HG02938 (cell line): ENCODE measurements around the gene SEMG1.

Experiments
- ATAC-seq: cut with Tn5 transposase; IDR thresholded peaks from one replicate; pipeline ENCODE4 v1.9.1; 2021; ENCODE audit warnings: mild to moderate bottlenecking, moderate library complexity; ENCODE audit not compliant: unreplicated experiment

SEMG1 gene

DNA sequence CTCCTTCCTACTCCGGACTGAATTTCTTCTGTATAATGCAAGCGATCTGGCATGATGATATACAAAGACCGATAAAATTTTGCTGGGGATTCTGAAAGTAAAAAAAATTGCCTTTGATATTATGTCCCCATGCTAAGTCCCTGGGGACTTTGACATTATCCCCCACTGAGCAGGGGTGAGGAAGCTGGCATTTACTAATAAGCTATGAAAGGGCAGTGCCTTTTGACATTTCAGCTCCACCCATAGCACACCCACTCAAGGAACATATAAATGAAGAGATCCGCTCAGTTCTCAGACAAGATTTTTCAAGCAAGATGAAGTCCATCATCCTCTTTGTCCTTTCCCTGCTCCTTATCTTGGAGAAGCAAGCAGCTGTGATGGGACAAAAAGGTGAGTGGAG, 14.2 kb downstream of the SEMG1 start, which contains the start of gene SEMG2:
TSS of gene SEMG2 (plus strand) at position 298 of the 400 bp plus-strand sequence. CDS start at position 315, 17 bp downstream.
- ATAC-seq = no peak

DNA sequence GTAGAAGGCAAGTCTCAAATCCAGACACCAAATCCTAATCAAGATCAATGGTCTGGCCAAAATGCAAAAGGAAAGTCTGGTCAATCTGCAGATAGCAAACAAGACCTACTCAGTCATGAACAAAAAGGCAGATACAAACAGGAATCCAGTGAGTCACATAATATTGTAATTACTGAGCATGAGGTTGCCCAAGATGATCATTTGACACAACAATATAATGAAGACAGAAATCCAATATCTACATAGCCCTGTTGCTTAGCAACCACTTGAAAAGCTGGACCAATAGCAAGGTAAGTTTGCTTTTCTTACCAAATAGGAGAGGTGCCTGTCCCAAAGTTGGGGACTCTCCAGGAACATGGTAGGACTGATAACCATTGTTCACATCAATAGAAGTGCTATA, 16.3 kb downstream of the SEMG1 start:
- ATAC-seq = no peak

DNA sequence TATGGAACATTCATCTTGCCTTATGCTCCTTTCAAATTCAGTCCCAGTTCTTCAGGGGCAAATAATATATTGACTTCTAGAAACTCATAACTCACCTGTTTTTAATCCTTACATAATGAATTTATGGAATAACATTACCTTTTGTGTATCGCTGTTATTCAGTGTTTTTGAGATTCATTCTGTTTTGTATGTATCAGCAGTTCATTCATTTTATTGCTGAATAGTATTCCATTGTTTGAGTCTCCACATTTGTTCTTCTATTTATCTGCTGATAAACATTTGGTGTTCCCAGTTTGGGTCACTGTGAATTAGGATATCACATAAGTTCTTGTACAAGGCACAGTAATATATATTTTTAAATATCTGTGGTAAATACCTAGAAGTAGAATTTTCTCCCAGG, 19.5 kb downstream of the SEMG1 start:
- ATAC-seq = no peak

DNA sequence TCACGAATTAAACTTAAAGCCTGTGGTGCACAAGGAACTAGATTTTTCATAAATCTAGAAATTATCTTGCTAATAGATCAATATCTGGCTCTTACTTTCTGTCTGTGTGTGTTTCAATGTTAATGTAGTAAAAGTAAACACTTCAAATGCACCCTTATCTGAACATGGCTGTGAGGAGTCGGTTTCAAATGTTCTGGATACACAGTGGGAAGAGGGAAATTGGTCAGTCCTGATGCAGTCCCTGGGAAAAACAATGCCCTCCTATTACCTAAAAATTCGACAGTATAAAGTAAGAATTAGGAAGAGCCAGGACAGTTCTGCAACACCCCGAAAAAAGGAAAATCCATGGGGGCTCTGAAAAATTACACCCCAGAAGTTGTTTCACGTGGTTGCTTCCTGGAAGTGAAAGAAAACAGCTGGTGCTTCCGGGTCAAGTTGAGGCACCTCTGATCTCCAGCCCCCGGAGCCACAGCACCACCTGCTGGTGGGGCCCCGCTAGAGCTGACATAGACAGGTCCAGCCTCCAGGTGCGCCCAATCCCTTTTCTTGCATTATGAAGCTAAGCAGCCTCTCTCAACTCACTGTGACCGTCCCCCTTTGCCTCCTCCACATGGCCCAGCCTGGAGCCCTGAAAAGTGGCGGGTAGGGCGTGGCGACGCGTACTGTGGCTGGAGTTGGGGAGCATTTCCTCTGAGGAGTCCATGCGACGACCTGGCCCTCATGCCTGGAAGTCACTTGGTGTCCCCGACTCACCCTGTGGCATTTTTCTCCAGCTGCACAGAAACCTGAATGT, 22.6 kb downstream of the SEMG1 start:
- no peak for ATAC-seq

DNA sequence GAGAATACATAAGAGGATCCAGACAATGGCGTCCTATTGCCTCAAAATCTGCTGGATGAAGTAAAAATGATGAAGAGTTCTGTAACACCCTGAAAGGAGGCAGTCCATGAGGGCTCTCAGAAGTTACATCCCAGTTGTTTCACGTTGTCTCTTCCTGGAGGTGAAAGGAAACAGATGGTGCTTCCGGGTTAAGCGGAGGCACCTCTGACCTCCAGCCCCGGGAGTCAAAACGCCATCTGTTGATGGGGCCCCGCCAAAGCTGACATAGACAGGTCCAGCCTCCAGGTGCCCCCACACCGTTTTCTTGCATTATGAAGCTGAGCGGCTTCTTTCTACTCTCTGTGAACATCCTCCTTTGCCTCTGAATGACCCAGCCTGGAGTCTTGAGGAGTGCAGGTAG, 23.8 kb downstream of the SEMG1 start:
- ATAC-seq = no peak

DNA sequence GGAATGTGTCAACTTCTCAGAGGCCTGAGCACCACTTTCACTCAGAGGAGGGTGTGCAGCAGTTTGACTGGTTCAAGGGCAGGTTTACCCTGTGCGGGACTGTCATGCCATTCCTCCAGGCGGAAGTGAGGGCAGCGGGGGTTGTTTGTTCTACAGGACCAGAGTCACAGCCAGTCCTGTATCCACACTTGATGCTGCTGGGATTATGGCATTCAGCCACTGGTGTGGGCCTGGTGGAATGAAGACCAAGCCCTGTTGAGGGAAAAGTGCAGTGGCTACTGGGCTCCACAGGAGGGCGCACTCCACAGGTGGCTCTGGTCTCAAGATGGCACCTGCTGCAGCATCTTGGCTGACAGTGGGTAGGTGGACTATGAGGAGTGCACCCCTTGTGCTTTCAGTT, 29.2 kb downstream of the SEMG1 start:
- no peak for ATAC-seq

DNA sequence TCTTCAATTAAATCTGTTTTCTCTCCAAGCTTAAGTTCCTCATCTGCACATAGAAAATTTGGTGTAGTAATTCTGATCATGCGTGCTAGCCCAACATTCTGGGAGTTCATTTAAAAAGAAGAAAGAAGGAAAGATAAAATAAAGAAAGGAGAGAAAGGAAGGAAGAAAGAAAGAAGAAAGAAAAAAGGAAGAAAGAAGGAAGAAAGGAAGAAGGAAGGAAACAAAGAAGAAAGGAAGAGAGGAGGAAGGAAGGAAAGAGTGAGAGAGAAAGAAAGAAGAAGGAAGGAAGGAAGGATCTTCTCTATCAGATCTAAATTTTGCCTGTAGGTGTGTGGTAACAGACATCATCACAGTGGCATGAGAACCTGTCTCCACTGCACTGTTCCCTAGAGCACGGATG, 31.3 kb downstream of the SEMG1 start:
- ATAC-seq = no peak

DNA sequence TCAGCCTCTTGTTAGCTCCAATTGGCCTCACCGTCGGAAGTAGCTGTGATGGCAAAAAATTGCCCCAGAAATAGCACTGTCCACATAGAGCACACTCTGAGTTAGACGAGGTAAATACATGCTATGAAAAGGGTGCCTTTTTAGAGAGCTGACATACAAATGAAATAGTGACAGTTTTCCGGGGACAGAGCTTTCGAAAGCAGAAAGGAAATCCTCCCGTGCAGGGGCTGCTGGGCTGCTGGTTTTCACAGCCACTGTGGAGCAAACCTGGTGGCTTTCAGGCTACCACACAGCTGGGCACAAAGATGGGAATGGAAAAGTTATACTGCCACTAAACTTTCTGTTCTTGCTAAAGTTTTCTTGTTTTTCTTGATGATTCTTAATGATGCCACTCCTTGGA, 39.3 kb downstream of the SEMG1 start:
- ATAC-seq = no peak

DNA sequence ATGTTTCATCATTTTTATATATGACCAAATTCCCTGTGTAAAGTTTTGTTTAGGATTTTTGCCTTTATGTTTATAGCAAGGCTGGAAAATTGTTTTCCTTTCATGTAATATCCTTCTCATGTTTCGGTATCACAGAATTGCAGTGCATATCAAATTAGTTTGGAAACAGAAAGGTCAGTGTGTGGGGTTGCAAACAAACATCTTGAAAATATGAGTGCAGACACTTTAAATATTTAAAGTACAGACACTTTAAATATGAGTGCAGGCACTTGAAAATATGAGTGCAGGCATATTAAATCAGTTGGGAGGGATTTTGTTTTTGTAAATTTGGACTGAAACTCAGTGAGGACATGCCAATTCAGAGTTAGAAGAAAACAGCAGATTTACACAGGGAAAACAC, 41.0 kb downstream of the SEMG1 start:
- no peak for ATAC-seq

DNA sequence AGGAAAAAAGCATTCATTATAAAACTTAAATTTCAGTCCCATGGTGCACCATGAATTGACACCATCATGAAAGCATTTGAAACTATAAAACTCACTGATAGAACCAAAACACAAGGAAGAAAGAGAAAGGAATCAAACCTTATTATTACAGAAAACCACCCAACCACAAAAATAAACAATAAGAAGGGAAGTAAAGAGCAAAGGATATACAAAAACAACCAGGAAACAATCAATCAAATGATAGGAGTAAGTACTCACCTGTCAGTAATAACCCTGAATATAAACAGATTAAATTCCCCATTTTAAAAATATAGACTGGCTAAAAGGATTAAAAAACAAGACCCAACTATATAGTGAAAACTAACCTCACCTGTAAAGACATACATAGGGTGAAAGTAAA, 41.8 kb downstream of the SEMG1 start:
- ATAC-seq = no peak

DNA sequence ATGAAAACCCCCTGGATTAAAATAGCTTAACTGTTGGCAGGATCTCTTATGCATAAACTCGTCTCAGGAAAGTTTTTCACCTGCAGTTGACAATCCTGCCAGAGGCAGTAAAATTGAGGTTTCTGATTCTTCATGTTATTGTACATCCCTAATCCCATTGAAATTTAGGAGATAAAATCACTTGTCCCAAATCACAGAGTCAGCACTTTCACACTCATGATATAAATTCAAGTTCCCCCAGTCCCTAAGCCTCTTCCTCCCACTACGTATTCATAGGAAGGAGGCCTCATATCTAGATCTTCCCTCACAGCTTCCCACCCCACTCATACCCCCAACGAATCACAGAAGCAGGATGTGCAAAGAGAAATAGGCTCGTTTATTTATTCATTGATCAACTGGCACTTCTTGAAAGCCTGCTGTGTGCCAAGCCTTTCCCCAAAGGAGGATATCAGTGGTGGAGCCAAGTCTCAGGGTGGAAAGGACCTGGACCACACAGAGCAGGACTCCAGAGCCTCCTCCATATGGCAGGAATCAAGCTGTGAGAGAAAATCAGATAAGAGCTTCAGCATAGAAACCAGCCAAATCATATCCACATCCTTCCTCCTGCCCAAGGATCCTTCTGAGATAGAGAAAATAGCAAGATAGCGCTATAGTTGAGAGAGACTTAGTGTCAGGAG, 45.2 kb downstream of the SEMG1 start:
- ATAC-seq = no peak

DNA sequence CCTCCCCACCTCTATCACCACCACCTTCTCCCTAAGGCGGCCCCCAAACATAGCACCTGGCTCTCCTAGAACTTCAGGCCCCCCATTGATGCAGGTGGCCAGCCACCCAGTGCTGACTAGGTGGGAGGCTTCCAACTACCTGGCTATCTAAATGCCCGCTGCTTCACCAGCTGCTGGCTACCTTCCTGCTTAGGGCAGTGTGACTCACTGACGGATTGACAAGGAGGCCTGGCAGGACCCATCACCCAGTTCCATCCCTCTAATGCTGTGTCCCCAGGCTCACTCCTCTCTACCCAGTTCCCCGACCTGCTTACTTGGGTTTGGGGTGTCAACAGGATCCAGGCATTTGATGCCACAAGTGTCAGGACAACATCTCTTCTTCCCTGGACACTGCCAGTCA, 46.4 kb downstream of the SEMG1 start:
- ATAC-seq = no peak

DNA sequence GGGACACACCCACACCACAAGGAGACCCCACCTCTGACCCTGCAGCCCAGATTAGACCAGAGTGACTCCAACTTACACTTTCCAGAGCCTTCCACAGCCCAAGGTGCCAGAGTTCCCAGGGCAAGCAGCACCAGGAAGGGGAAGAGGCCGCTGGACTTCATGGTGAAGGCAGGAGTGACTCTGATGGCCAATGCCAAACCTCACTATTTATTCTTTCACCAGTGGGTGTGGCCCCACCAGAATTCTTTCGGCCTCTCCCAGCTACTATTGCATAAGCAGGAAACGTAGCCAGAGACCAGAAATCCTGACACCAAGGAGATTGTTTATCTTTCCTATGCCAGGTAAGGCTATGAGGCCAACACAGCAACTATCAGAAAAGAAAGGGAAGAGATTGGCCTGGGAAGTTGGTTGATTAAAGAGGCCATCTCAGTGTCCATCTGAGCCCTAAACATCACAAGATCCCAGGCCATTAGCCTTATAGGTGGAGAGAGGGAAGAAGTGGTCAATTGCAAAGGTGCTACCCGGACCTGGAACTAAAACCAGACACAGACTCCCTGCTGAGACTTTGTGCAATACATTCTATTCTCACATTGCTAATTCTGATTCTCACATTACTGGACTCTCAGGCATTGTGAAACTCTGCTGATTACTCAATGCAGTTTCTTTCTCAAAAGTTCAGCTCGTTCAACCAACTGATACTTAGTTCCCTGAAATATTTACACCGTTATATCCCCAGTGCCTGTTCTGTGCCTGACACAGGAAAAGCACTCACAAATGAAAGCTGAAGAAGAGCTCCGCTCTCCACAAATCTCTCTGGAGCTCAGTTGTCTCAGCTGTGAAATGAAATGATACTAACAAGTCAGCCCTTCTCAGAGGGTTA, 47.8 kb downstream of the SEMG1 start, which contains the start of gene SLPI:
TSS of gene SLPI (minus strand) at position 182 of the 880 bp plus-strand sequence. CDS start at position 161, 21 bp downstream.
- no peak for ATAC-seq

DNA sequence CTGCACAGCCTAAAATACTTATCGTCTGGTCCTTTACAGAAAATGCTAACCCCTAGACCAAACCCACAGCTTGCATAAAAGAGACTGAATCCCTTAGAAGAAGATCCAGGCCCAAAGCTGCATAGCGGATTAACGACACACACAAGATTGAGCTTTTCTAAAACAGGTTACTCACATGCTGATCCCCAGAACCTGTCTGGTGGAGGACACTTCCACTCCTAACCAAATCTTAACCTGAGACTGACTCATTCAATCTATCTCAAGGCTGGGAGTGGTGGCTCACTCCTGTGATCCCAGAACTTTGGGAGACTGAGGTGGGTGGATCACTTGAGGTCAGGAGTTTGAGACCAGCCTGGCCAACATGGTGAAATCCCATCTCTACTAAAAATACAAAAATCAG, 50.3 kb downstream of the SEMG1 start:
- no peak for ATAC-seq

DNA sequence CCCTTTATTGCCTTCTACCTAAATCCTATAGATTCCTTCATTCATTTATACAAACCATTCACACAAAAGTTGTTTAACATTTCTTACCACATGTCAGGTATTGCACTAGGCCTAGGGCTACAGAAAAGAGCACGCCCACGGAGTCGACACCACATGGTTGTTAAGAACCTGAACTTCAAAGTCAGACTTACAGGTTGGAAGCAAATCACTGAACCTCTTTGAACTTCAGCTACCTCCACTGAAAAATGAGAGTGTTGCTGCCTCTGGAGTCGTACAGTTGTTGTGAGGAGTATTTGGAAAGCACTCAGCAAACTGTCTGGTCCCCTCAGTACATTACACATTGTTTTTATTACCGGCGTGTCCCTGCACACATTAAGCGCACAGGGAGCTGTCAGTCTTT, 50.9 kb downstream of the SEMG1 start:
- ATAC-seq = no peak

DNA sequence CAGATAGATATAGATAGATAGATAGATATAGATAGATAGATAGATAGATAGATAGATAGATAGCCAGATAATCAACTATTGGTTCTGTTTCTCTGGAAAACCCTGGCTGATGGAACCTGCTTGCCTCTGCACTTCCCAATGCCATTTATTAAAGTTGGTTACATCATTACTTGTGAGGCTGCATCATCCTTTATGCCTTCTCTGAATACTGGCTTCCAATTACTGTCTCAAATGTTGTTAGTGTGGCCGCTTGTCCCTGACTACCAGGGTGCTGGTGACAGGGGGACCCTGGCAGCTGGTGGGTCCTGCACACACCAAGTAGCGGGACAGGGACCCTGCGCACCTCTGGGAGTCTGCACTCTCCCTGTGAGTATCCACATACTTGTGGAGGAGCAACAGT, 51.4 kb downstream of the SEMG1 start:
- ATAC-seq = no peak

DNA sequence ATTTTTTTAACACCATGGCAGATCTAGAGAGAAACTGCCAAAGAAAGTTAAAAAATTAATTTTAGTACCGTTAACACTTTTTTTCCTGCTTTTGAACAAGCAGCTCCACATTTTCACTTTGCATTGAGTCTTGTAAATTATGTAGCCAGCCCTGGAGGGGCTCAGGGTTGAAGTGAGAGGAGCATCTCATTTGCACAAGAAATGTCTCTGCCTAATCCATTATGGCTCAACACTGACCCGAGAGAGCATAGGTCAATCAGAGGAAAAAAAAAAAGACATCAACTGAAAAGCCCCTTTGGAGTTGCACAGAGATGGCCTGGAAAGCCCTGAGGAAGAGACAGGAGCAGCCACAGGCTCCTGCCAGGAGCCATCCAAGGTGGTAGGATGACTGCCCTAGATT, 51.8 kb downstream of the SEMG1 start:
- ATAC-seq = no peak
